ENCODE results near the gene ANKRD44. TPM values are rescaled to one million over a fixed set of nuclear protein-coding genes. Genes with fewer than 3 reads are reported as not detected.

ANKRD44 gene
- total RNA-seq, 1 experiment from 2014 or later: 7.1 TPM

GRCh38 chr2:197101519-197101918 is 209.1 kb downstream of the ANKRD44 start:
- H3K4me1 Mint-ChIP-seq (ENCODE audit: low read depth, unreplicated experiment): peaks cover 13% of the 10 kb centered on the region
- H3K4me3 Mint-ChIP-seq (ENCODE audit: low read depth, unreplicated experiment): no peak overlapping the region
- CTCF ChIA-PET: no interaction called here
- TF ChIP-seq CTCF (IDR thresholded peaks at IDR 0.05; ENCODE audit: unreplicated experiment): no peak
- H3K27me3 Mint-ChIP-seq (ENCODE audit: unreplicated experiment): no peaks in the 10 kb centered on the region
- H3K36me3 Mint-ChIP-seq (ENCODE audit: insufficient read depth, unreplicated experiment): no peaks in the 10 kb centered on the region
- no peak for DNase-seq
- H3K9me3 Mint-ChIP-seq (ENCODE audit: low read depth, unreplicated experiment): no peaks in the 10 kb centered on the region
- intact Hi-C loops (cut with micrococcal nuclease; ENCODE audit: unreplicated experiment): no loop called here
- no peak overlapping the region for H3K27ac Mint-ChIP-seq (ENCODE audit: unreplicated experiment)
- BruUV-seq (replicated peaks): no TSS peak

GRCh38 chr2:197097578-197098366 is 212.8 kb downstream of the ANKRD44 start:
- intact Hi-C loops (cut with micrococcal nuclease; ENCODE audit: unreplicated experiment): no loop called here
- CTCF ChIA-PET: interaction anchor here (0.8 to 0.9 kb wide), 2 partner anchors 175 to 731 kb away, joined by 3 to 4 read pairs; no protein-coding TSS in a partner anchor
- no peak overlapping the region for H3K27ac Mint-ChIP-seq (ENCODE audit: unreplicated experiment)
- H3K4me1 Mint-ChIP-seq (ENCODE audit: low read depth, unreplicated experiment): peaks cover 13% of the 10 kb centered on the region
- no peak for DNase-seq
- no peak for TF ChIP-seq CTCF (IDR thresholded peaks at IDR 0.05; ENCODE audit: unreplicated experiment)
- no peaks in the 10 kb centered on the region for H3K36me3 Mint-ChIP-seq (ENCODE audit: insufficient read depth, unreplicated experiment)
- no peak overlapping the region for H3K4me3 Mint-ChIP-seq (ENCODE audit: low read depth, unreplicated experiment)
- H3K27me3 Mint-ChIP-seq (ENCODE audit: unreplicated experiment): no peaks in the 10 kb centered on the region
- no TSS peak for BruUV-seq (replicated peaks)
- H3K9me3 Mint-ChIP-seq (ENCODE audit: low read depth, unreplicated experiment): no peaks in the 10 kb centered on the region

GRCh38 chr2:197096649-197097048 is 213.9 kb downstream of the ANKRD44 start:
- H3K4me3 Mint-ChIP-seq (ENCODE audit: low read depth, unreplicated experiment): no peak overlapping the region
- no peaks in the 10 kb centered on the region for H3K36me3 Mint-ChIP-seq (ENCODE audit: insufficient read depth, unreplicated experiment)
- no TSS peak for BruUV-seq (replicated peaks)
- H3K9me3 Mint-ChIP-seq (ENCODE audit: low read depth, unreplicated experiment): no peaks in the 10 kb centered on the region
- no peak for DNase-seq
- intact Hi-C loops (cut with micrococcal nuclease; ENCODE audit: unreplicated experiment): no loop called here
- CTCF ChIA-PET: no interaction called here
- no peaks in the 10 kb centered on the region for H3K27me3 Mint-ChIP-seq (ENCODE audit: unreplicated experiment)
- peaks cover 13% of the 10 kb centered on the region for H3K4me1 Mint-ChIP-seq (ENCODE audit: low read depth, unreplicated experiment)
- TF ChIP-seq CTCF (IDR thresholded peaks at IDR 0.05; ENCODE audit: unreplicated experiment): no peak
- H3K27ac Mint-ChIP-seq (ENCODE audit: unreplicated experiment): no peak overlapping the region

- H3K27me3 Mint-ChIP-seq (ENCODE audit: unreplicated experiment): no peaks in the 10 kb centered on the region
- no TSS peak for BruUV-seq (replicated peaks)
- no peaks in the 10 kb centered on the region for H3K36me3 Mint-ChIP-seq (ENCODE audit: insufficient read depth, unreplicated experiment)
- intact Hi-C loops (cut with micrococcal nuclease; ENCODE audit: unreplicated experiment): no loop called here
- CTCF ChIA-PET: no interaction called here
- DNase-seq: no peak
- H3K9me3 Mint-ChIP-seq (ENCODE audit: low read depth, unreplicated experiment): no peaks in the 10 kb centered on the region
- H3K4me3 Mint-ChIP-seq (ENCODE audit: low read depth, unreplicated experiment): no peak overlapping the region
- H3K4me1 Mint-ChIP-seq (ENCODE audit: low read depth, unreplicated experiment): peaks cover 22% of the 10 kb centered on the region
- H3K27ac Mint-ChIP-seq (ENCODE audit: unreplicated experiment): no peak overlapping the region
- no peak for TF ChIP-seq CTCF (IDR thresholded peaks at IDR 0.05; ENCODE audit: unreplicated experiment)
These were observed 218.1 kb downstream of the ANKRD44 start for GRCh38 chr2:197092431-197092830.

Data from Calu3 (cell line).